Measurements from ENCODE around the gene ADARB1. TPM values are rescaled to one million over a fixed set of nuclear protein-coding genes. Genes with fewer than 3 reads are reported as not detected.

ADARB1 gene
- total and polyA plus RNA-seq, 2 of the 4 experiments (the other 2 are of a cell fraction): 39.8 to 47.3 TPM

DNA sequence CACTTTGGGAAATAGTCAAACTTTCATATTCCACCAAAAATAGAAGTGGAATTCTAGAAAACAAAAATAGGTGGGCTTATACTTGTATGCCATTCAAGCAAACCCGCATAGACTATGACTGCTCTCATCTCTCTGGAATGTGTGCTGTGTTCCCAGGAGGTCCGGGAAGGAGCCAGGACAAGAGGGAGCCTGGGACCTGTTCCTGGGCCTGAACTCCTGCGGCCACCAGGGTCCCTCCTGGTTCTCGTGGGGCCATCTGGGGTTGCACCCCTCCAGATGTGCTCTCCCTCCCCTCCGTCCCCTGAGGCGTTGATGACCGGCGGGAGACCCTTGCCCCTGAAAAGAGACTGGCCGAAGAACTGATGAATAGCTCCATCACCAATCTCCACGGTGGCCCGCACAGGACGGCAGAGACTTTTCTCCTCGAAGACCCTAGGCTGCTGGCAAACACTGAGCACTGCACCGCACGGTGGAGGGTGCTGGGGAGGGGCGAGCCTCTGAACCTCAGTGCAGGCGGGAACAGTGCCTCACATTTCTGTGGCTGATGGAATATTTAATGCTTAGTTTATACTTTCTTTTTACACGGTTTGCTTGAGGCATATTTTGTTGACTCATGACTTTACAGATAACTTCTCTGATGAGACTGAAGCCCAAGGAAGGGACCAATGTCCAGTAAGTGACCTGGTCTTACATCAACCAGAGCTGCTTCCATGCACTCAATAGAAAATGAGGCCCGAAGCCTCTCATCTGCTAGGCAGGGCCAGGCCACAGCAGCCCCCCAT, 9.6 kb upstream of the ADARB1 start:
- Histone ChIP-seq H3K14ac (replicated peaks; ENCODE audit: low read depth, low read length) (peak overlapping the region; percentile 78), H3K18ac (ENCODE audit: low read depth, low read length) (0 out of 2 replicates have a peak overlapping the region, but pooled peaks have one; percentile 24), H3K9me3 (ENCODE audit: control insufficient read depth, insufficient read depth, low read length) (peaks cover 6% of the 10 kb centered on the region), H4K8ac (ENCODE audit: low read depth in 2 of 2, low read length in 2 of 2) (peak overlapping the region in 1 of 2 experiments; percentile 46; a peak in 1 of 4 replicates), H3K4me3 (ENCODE audit: insufficient read depth, low read depth, low read length) (no peak overlapping the region), H2BK20ac (ENCODE audit: low read depth, low read length) (peak overlapping the region; percentile 47), H3K23ac (ENCODE audit: low read depth, low read length) (no peak overlapping the region), H3K4me1 (ENCODE audit: control insufficient read depth, insufficient read depth, low read length) (peaks cover 9% of the 10 kb centered on the region), H4K91ac (ENCODE audit: insufficient read depth, low read depth, low read length) (peak overlapping the region; percentile 66; the same call in 1 of the 2 replicates), H3K9me1 (ENCODE audit: insufficient read depth, low read length) (peaks cover 11% of the 10 kb centered on the region), H2AK9ac (replicated peaks; ENCODE audit: low read depth, low read length, poor library complexity) (no peak overlapping the region), H2BK120ac (ENCODE audit: low read depth, low read length) (peak overlapping the region; percentile 76), H4K5ac (ENCODE audit: low read depth, low read length) (0 out of 2 replicates have a peak overlapping the region, but pooled peaks have one; percentile 13), H2BK5ac (ENCODE audit: low read depth, low read length, poor library complexity, severe bottlenecking) (peak overlapping the region; percentile 46), H2AFZ (replicated peaks; ENCODE audit: low read length, poor library complexity) (peak overlapping the region; percentile 77), H3K4ac (ENCODE audit: low read depth, low read length) (peak overlapping the region; percentile 79), H2BK15ac (ENCODE audit: low read depth, low read length) (peak overlapping the region; percentile 63; the same call in 1 of the 3 replicates), H3K27ac (ENCODE audit: insufficient read depth, low read length) (no peak overlapping the region), H2AK5ac (ENCODE audit: low read depth, low read length) (peak overlapping the region; percentile 72; the same call in 1 of the 2 replicates), H3K36me3 (ENCODE audit: control insufficient read depth, insufficient read depth, low read length) (no peaks in the 10 kb centered on the region), H3K27me3 (ENCODE audit: control insufficient read depth, insufficient read depth, low read length) (no peaks in the 10 kb centered on the region), H3K4me2 (ENCODE audit: low read depth, low read length) (no peak overlapping the region), H3K9ac (ENCODE audit: low read depth, low read length) (no peak overlapping the region), H3K56ac (ENCODE audit: extremely low read depth, insufficient read depth, low read length) (no peak overlapping the region), H4K20me1 (ENCODE audit: insufficient read depth, low read length) (no peaks in the 10 kb centered on the region), H3K79me1 (ENCODE audit: low read depth in 1 of 2, low read length in 2 of 2) (no peaks in the 10 kb centered on the region; a peak in 1 of 4 replicates)
- WGBS, 2 experiments (ENCODE audit: extremely low coverage in 2 of 2, insufficient read length in 1 of 2): 80% methylated on average over 6 of the region's 19 CpGs; no CpG with 5 or more reads in 1 of the 2 experiments
- TF ChIP-seq MAFK (IDR thresholded peaks at IDR 0.05; ENCODE audit: low read depth, low read length) (peak; percentile 68), RFX5 (IDR thresholded peaks at IDR 0.05; ENCODE audit: low read depth, low read length) (no peak), MAZ (IDR thresholded peaks at IDR 0.05; ENCODE audit: borderline replicate concordance, low read depth, low read length) (no peak)
- dilution Hi-C loops (cut with HindIII; ENCODE audit: low sequenced_read_pairs, unreplicated experiment): no loop called here
- ATAC-seq (ENCODE audit: low read depth): peak; percentile 59
- POLR2A ChIA-PET (ENCODE audit: unreplicated experiment): interaction anchor here (0.7 kb wide), 1 partner anchor 14 kb away, joined by 20 read pairs; no protein-coding TSS in a partner anchor
- CTCF ChIA-PET: no interaction called here
- DNase-seq: no peak
- BruUV-seq (replicated peaks): no TSS peak
- in situ Hi-C loops (cut with MboI; ENCODE audit: low sequenced_read_pairs): no loop called here
- intact Hi-C loops (cut with micrococcal nuclease): no loop called here

Data from IMR-90 (cell line).